ENCODE measurements around the gene ATG4B.

GRCh38 chr2:241618829-241619228 lies 18.7 kb upstream of the ATG4B start:
- TF ChIP-seq POLR2A (IDR thresholded peaks at IDR 0.05): no peak
- no peak for TF ChIP-seq CTCF (IDR thresholded peaks at IDR 0.05)
